Ishikawa (cell line): Measurements from ENCODE around the gene ZNF467.

Experiments used
- EP300 ChIP-seq: IDR thresholded peaks from 2 replicates; pipeline ENCODE4 v1.6.1; 2012; ENCODE audit warnings: borderline replicate concordance
- FOXM1 ChIP-seq: IDR thresholded peaks from 2 replicates; pipeline ENCODE4 v1.6.1; 2012; ENCODE audit warnings: low read depth, borderline replicate concordance
- TAF1 ChIP-seq: IDR thresholded peaks from 2 replicates; pipeline ENCODE4 v1.6.1; 2012; ENCODE audit warnings: low read depth, mild to moderate bottlenecking
- ZBTB7A ChIP-seq: IDR thresholded peaks from 2 replicates; pipeline ENCODE4 v1.6.1; 2012; ENCODE audit warnings: low read depth
- TF ChIP-seq, protein P1 (sequence below): IDR thresholded peaks from 2 replicates; pipeline ENCODE4 v1.6.1; 2012
- TF ChIP-seq, protein P2 (sequence below): IDR thresholded peaks from 2 replicates; pipeline ENCODE4 v1.6.1; 2012

DNA sequence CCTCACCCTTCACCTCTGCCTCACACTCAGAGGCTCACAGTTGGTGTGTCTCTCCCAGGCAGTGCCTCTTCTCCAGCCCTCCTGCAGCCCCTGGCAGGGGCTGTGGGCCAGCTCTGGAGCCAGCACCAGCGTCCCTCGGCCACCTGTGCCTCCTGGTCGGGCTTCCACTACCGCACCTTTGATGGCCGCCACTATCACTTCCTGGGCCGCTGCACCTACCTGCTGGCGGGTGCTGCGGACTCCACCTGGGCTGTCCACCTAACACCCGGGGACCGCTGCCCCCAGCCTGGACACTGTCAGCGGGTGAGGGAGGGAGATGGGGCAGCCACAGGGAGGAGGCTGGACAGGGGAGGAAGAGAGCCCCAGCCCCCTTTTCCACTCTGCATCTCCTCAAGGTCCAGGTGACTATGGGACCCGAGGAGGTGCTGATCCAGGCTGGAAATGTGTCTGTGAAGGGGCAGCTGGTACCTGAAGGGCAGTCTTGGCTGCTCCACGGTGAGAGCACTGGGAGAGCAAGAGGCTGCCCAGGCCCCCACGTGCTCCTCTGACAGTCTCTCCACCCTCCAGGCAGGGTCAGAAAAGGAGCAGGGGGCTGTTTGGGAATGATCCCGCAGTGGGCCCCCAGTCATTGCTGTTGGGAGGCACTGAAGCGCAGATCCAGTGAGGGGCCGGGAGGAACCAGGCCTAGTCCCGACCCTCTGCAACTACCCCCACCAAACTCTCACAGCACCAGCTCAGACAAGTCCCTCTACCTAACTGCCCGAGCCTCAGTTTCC, 4.4 kb upstream of the ZNF467 start:
- TF ChIP-seq, protein P1, sequence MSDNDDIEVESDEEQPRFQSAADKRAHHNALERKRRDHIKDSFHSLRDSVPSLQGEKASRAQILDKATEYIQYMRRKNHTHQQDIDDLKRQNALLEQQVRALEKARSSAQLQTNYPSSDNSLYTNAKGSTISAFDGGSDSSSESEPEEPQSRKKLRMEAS, result no peak
- TF ChIP-seq EP300 (no peak), ZBTB7A (no peak), TAF1 (no peak), FOXM1 (no peak)
- TF ChIP-seq, protein P2, sequence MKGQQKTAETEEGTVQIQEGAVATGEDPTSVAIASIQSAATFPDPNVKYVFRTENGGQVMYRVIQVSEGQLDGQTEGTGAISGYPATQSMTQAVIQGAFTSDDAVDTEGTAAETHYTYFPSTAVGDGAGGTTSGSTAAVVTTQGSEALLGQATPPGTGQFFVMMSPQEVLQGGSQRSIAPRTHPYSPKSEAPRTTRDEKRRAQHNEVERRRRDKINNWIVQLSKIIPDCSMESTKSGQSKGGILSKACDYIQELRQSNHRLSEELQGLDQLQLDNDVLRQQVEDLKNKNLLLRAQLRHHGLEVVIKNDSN, result no peak
